Neural cell (in vitro differentiated cells): ENCODE results near the gene EIF3D. TPM values are rescaled to one million over a fixed set of nuclear protein-coding genes. Genes with fewer than 3 reads are reported as not detected.

Experiments
- H2AFZ ChIP-seq: fragments of 200-600, 300-800 bp; sonication (generic), shearing (Covaris generic); 2 replicates; pipeline ENCODE4 v1.6.0; 2014; ENCODE audit warnings: low read depth, mild to moderate bottlenecking, antibody characterized with exemption, low read length, moderate library complexity
- H3F3A ChIP-seq: fragments of 200-600 bp; shearing (Covaris generic); 2 replicates; pipeline ENCODE4 v1.6.1; 2016; ENCODE audit warnings: mild to moderate bottlenecking, moderate library complexity, mixed read lengths, antibody characterized with exemption, low read length; ENCODE audit not compliant: insufficient read depth, poor library complexity, severe bottlenecking
- H3K27ac ChIP-seq: fragments of 200-600, 300-800 bp; sonication (generic), shearing (Covaris generic); 2 replicates; pipeline ENCODE4 v1.5.1; 2014; ENCODE audit warnings: mild to moderate bottlenecking, low read length, moderate library complexity
- H3K27me3 ChIP-seq: fragments of 300-800, 200-600 bp; sonication (generic), shearing (Covaris generic); 2 replicates; pipeline ENCODE4 v1.6.0; 2014; ENCODE audit warnings: mild to moderate bottlenecking, low read depth, low read length, moderate library complexity; ENCODE audit not compliant: insufficient read depth
- H3K36me3 ChIP-seq: fragments of 300-800, 200-600 bp; sonication (generic), shearing (Covaris generic); 2 replicates; pipeline ENCODE4 v1.5.1; 2014; ENCODE audit warnings: mild to moderate bottlenecking, antibody characterized with exemption, low read length, moderate library complexity; ENCODE audit not compliant: insufficient read depth
- H3K4me2 ChIP-seq: fragments of 300-800, 200-600 bp; sonication (generic), shearing (Covaris generic); 2 replicates; pipeline ENCODE4 v1.6.0; 2014; ENCODE audit warnings: mild to moderate bottlenecking, low read length
- H3K4me3 ChIP-seq: fragments of 300-800, 200-600 bp; sonication (generic), shearing (Covaris generic); 2 replicates; pipeline ENCODE4 v1.5.1; 2014; ENCODE audit warnings: mild to moderate bottlenecking, low read length, moderate library complexity
- H3K79me2 ChIP-seq: fragments of 200-600 bp; shearing (Covaris generic); replicated peaks from 2 replicates; pipeline ENCODE4 v1.6.0; 2014; ENCODE audit warnings: mild to moderate bottlenecking, low read length, moderate library complexity; ENCODE audit not compliant: insufficient read depth
- H3K9ac ChIP-seq: fragments of 300-800, 200-600 bp; sonication (generic), shearing (Covaris generic); 2 replicates; pipeline ENCODE4 v1.6.1; 2016; ENCODE audit warnings: mild to moderate bottlenecking, low read length, mixed read lengths
- H3K9me2 ChIP-seq: fragments of 200-600 bp; shearing (Covaris generic); 2 replicates; pipeline ENCODE4 v1.6.1; 2016; ENCODE audit warnings: mild to moderate bottlenecking, low read length, mixed read lengths; ENCODE audit not compliant: insufficient read depth
- H3K9me3 ChIP-seq: fragments of 200-600, 300-800 bp; sonication (generic), shearing (Covaris generic); 2 replicates; pipeline ENCODE4 v1.6.1; 2016; ENCODE audit warnings: mild to moderate bottlenecking, mixed run types, low read length, moderate library complexity, mixed read lengths
- H4K20me1 ChIP-seq: fragments of 200-600 bp; shearing (Covaris generic); 2 replicates; pipeline ENCODE4 v1.6.1; 2016; ENCODE audit warnings: mild to moderate bottlenecking, mixed run types; ENCODE audit not compliant: insufficient read depth
- CTCF ChIP-seq: fragments of 450-650 bp; IDR thresholded peaks from 2 replicates; pipeline ENCODE4 v1.5.1; 2014; ENCODE audit warnings: antibody characterized with exemption, mild to moderate bottlenecking, moderate library complexity; ENCODE audit not compliant: poor library complexity, severe bottlenecking
- EP300 ChIP-seq: fragments of 450-650 bp; conservative IDR thresholded peaks from 2 replicates; pipeline ENCODE4 v1.6.1; 2014; ENCODE audit warnings: antibody characterized with exemption, mild to moderate bottlenecking, moderate library complexity; ENCODE audit not compliant: poor library complexity, severe bottlenecking
- EZH2 ChIP-seq: fragments of 200-600, 300-800 bp; shearing (Covaris generic), sonication (generic); IDR thresholded peaks from 2 replicates; pipeline ENCODE4 v1.6.1; 2014; ENCODE audit warnings: antibody characterized with exemption, low read length, borderline replicate concordance, mild to moderate bottlenecking; ENCODE audit not compliant: insufficient read depth, poor library complexity, severe bottlenecking
- RAD21 ChIP-seq: fragments of 450-650 bp; conservative IDR thresholded peaks from 2 replicates; pipeline ENCODE4 v1.6.1; 2014; ENCODE audit warnings: antibody characterized with exemption, mild to moderate bottlenecking, moderate library complexity
- REST ChIP-seq: IDR thresholded peaks from 2 replicates; pipeline ENCODE4 v1.6.1; 2012; ENCODE audit warnings: borderline replicate concordance
- SMC3 ChIP-seq: fragments of 450-650 bp; conservative IDR thresholded peaks from 2 replicates; pipeline ENCODE4 v1.6.1; 2014; ENCODE audit warnings: antibody characterized with exemption, mild to moderate bottlenecking, moderate library complexity; ENCODE audit not compliant: poor library complexity
- TAF1 ChIP-seq: IDR thresholded peaks from 2 replicates; pipeline ENCODE4 v1.6.1; 2012; ENCODE audit warnings: low read depth
- polyA plus RNA-seq: library from polyadenylated mRNA; depleted of rRNA; stranded (reverse); fragments of >200 nt; gene quantifications from 2 replicates; pipeline ENCODE4 v1.2.3, GENCODE V29; 2014

Gene EIF3D
- polyA plus RNA-seq, 1 donor from 2014 or later = 133 TPM

GRCh38 chr22:36546092-36546804, 17.3 kb upstream of the EIF3D start:
- no peak overlapping the region for H3K27ac ChIP-seq
- H3K4me3 ChIP-seq = no peak overlapping the region
- TF ChIP-seq CTCF = peak; percentile 69
- no peak for TF ChIP-seq EP300
- TF ChIP-seq REST = no peak
- peak; percentile 75 for TF ChIP-seq SMC3
- peak; percentile 76 for TF ChIP-seq RAD21
- TF ChIP-seq TAF1 = no peak
- no peaks in the 10 kb centered on the region for H4K20me1 ChIP-seq
- H3K9me3 ChIP-seq = no peaks in the 10 kb centered on the region
- no peaks in the 10 kb centered on the region for H3F3A ChIP-seq
- H3K27me3 ChIP-seq = no peaks in the 10 kb centered on the region
- no peaks in the 10 kb centered on the region for H3K36me3 ChIP-seq
- no peak overlapping the region for H3K9ac ChIP-seq
- H3K4me2 ChIP-seq = no peak overlapping the region
- no peaks in the 10 kb centered on the region for H3K79me2 ChIP-seq
- no peak overlapping the region for H2AFZ ChIP-seq
- no peaks in the 10 kb centered on the region for H3K9me2 ChIP-seq

DNA sequence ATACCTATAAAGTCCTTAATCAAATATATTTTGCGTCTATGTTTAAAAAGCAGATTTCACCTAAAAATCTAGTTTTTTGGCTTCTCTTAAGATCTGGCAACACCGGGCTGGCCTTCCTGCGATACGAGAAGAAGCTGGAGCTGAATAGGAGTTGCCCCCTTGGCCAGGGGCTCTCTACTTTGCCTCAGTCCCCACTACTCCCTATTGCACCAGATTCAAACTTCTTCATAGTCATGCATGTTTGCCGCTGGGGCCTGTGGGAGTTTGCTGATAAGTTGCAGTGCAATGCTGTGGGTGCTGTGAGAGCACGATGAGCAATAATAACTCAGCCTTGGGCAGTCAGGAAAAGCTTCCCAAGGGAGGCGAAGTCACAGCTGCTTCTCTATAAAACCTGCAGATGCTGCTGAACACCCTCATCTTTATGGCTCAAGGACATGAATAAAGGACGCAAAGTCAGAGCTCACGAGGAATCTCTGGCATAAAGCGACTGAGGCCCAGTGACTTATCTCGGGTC, 15.2 kb upstream of the EIF3D start:
- Histone ChIP-seq H3K27me3 (no peaks in the 10 kb centered on the region), H3K27ac (no peak overlapping the region), H3K9me2 (no peaks in the 10 kb centered on the region), H3K4me3 (no peak overlapping the region), H3K9me3 (no peaks in the 10 kb centered on the region), H3K79me2 (no peaks in the 10 kb centered on the region), H2AFZ (no peak overlapping the region), H3K4me2 (no peak overlapping the region), H3K9ac (no peak overlapping the region), H3K36me3 (no peaks in the 10 kb centered on the region), H3F3A (no peaks in the 10 kb centered on the region), H4K20me1 (no peaks in the 10 kb centered on the region)
- TF ChIP-seq REST (no peak), TAF1 (no peak), RAD21 (no peak), EZH2 (no peak), CTCF (no peak), EP300 (no peak)
